K562 (cell line): ENCODE measurements around the gene RIT2. TPM values are rescaled to one million over a fixed set of nuclear protein-coding genes. Genes with fewer than 3 reads are reported as not detected.

Experiments used
- ATAC-seq: fragments of 200-7000 bp; cut with Tn5 transposase; 3 replicates; pipeline ENCODE4 v1.9.1; 2020; ENCODE audit warnings: moderate library complexity
- BruUV-seq: library from RNA; stranded (reverse); fragments of 400-500 nt; replicated peaks from 2 replicates; lab custom pipeline; 2021; lab: Mats Ljungman, UMichigan
- CTCF ChIA-PET: fragments of 300-600 bp; formaldehyde crosslinking; extraction: SDS; loops from one replicate; lab custom pipeline; 2021; ENCODE audit warnings: low intra/inter-chr PET ratio; lab: Yijun Ruan, JAX
- POLR2A ChIA-PET: fragments of 300-600, 350-650 bp; sonication (Branson Sonifier 250); formaldehyde crosslinking; extraction: SDS; loops from one replicate; lab custom pipeline; 2021; ENCODE audit warnings: antibody characterized with exemption, inconsistent platforms; lab: Yijun Ruan, JAX
- DNase-seq, 4 experiments: peaks; one replicate each; pipeline versions ENCODE4 v3.0.0 to v3.0.0-alpha.2; 2011 to 2018; ENCODE audit warnings: low spot score in 3 of 4, mixed read lengths in 3 of 4; ENCODE audit errors: extremely low read depth in 1 of 4
- FAIRE-seq: peaks from 2 replicates; lab custom pipeline; 2011; peaks lifted over from hg19 to GRCh38; lab: Jason Lieb, UNC
- H2AFZ ChIP-seq: 2 replicates; pipeline ENCODE4 v1.6.0; 2011; ENCODE audit warnings: low read depth, low read length, control low read depth, inconsistent platforms
- H3K27ac ChIP-seq: fragments of 200-600 bp; 3 replicates; pipeline ENCODE4 v1.8.0; 2011; ENCODE audit warnings: low read depth, mild to moderate bottlenecking, control low read depth, inconsistent platforms, low read length, moderate library complexity, mixed read lengths; ENCODE audit errors: extremely low read depth
- H3K27me3 ChIP-seq, 2 experiments: fragments of 300-600 bp in 1 of 2; 2 replicates in 1 of 2; 3 replicates in 1 of 2; pipeline versions ENCODE4 v1.6.0 to v1.8.0; 2011; ENCODE audit warnings: inconsistent platforms in 2 of 2, low read length in 2 of 2, mild to moderate bottlenecking in 1 of 2, mixed read lengths in 1 of 2, moderate library complexity in 1 of 2; ENCODE audit not compliant: control insufficient read depth in 2 of 2, insufficient read depth in 2 of 2
- H3K36me3 ChIP-seq: fragments of 300-600 bp; 3 replicates; pipeline ENCODE4 v1.8.0; 2011; ENCODE audit warnings: mild to moderate bottlenecking, low read length, inconsistent platforms; ENCODE audit not compliant: control insufficient read depth, insufficient read depth
- H3K4me1 ChIP-seq, 2 experiments: fragments of 200-600 bp in 1 of 2; replicated peaks in 1 of 2; 2 replicates in 1 of 2; 3 replicates in 1 of 2; pipeline versions ENCODE4 v1.5.1 to v1.8.0; 2011; ENCODE audit warnings: inconsistent platforms in 2 of 2, low read length in 2 of 2, mild to moderate bottlenecking in 1 of 2, mixed read lengths in 1 of 2, moderate library complexity in 1 of 2; ENCODE audit not compliant: control insufficient read depth in 2 of 2, insufficient read depth in 2 of 2
- H3K4me2 ChIP-seq: 2 replicates; pipeline ENCODE4 v1.6.1; 2011; ENCODE audit warnings: low read length, control low read depth, inconsistent platforms, mixed read lengths; ENCODE audit not compliant: insufficient read depth
- H3K4me3 ChIP-seq: fragments of 200-600 bp; sonication (generic), shearing (Covaris generic); 2 replicates; pipeline ENCODE4 v1.5.1; 2016; ENCODE audit warnings: control low read depth, inconsistent platforms
- H3K79me2 ChIP-seq: fragments of 200-600 bp; 3 replicates; pipeline ENCODE4 v1.8.0; 2011; ENCODE audit warnings: low read length, inconsistent platforms; ENCODE audit not compliant: control insufficient read depth, insufficient read depth
- H3K9ac ChIP-seq, 2 experiments: 2 replicates each; pipeline versions ENCODE4 v1.6.0 to v1.6.1; 2011; ENCODE audit warnings: low read depth in 2 of 2, low read length in 2 of 2, control low read depth in 1 of 2, inconsistent platforms in 1 of 2, mild to moderate bottlenecking in 1 of 2, mixed read lengths in 1 of 2; ENCODE audit not compliant: insufficient read depth in 1 of 2
- H3K9me1 ChIP-seq: one replicate; pipeline ENCODE4 v1.6.0; 2011; ENCODE audit warnings: inconsistent platforms, mild to moderate bottlenecking, low read length, moderate library complexity; ENCODE audit not compliant: control insufficient read depth, insufficient read depth
- H3K9me3 ChIP-seq: replicated peaks from 2 replicates; pipeline ENCODE4 v1.5.1; 2011; ENCODE audit warnings: low read depth, low read length, inconsistent platforms; ENCODE audit not compliant: control insufficient read depth, insufficient read depth
- H4K20me1 ChIP-seq: replicated peaks from 2 replicates; pipeline ENCODE4 v1.6.1; 2011; ENCODE audit warnings: low read length, inconsistent platforms, mixed read lengths; ENCODE audit not compliant: control insufficient read depth, insufficient read depth
- JUN ChIP-seq, 2 experiments: sonication (generic) in 1 of 2; formaldehyde crosslinking in 1 of 2; IDR thresholded peaks; 2 replicates each; pipeline versions ENCODE4 v1.6.1 to v1.8.0; 2012 to 2022; ENCODE audit warnings: borderline replicate concordance in 2 of 2, mild to moderate bottlenecking in 2 of 2, improper control_type of control experiment in 1 of 2, low read depth in 1 of 2, low read length in 1 of 2, missing genetic modification reagents in 1 of 2
- KLF13 ChIP-seq: fragments of 450-650 bp; IDR thresholded peaks from 2 replicates; pipeline ENCODE4 v1.6.1; 2016; ENCODE audit warnings: missing genetic modification characterization, low read depth, mild to moderate bottlenecking, missing compliant biosample characterization, moderate library complexity, borderline replicate concordance
- MCM2 ChIP-seq: fragments of 450-650 bp; IDR thresholded peaks from 2 replicates; pipeline ENCODE4 v1.6.1; 2017; ENCODE audit warnings: low read depth, mild to moderate bottlenecking
- SRSF7 ChIP-seq: fragments of 200-400 bp; formaldehyde crosslinking; optimal IDR thresholded peaks from 2 replicates; pipeline ENCODE3; 2017; ENCODE audit warnings: mild to moderate bottlenecking, low read depth, low read length
- ZNF324 ChIP-seq: fragments of 250-450 bp; sonication (Bioruptor Pico); IDR thresholded peaks from 2 replicates; pipeline ENCODE4 v1.4.0; 2020; ENCODE audit warnings: mild to moderate bottlenecking
- ZNF444 ChIP-seq: fragments of 250-450 bp; sonication (Bioruptor Pico); IDR thresholded peaks from 2 replicates; pipeline ENCODE4 v1.4.0; 2020; ENCODE audit warnings: mild to moderate bottlenecking, moderate library complexity
- ZNF696 ChIP-seq: fragments of 250-450 bp; sonication (Bioruptor Pico); conservative IDR thresholded peaks from 2 replicates; pipeline ENCODE4 v1.4.0; 2020; ENCODE audit warnings: mild to moderate bottlenecking, moderate library complexity
- ZNF830 ChIP-seq: fragments of 250-450 bp; sonication (Bioruptor Pico); IDR thresholded peaks from 2 replicates; pipeline ENCODE4 v1.5.0; 2021; ENCODE audit warnings: mild to moderate bottlenecking
- WGBS: fragments of 100-300 bp; shearing (Covaris generic); methylation state at CpG from one replicate; pipeline ENCODE4 v1.1.6; 2016; ENCODE audit warnings: low coverage, mixed read lengths; ENCODE audit not compliant: insufficient coverage; ENCODE audit errors: missing lambda C conversion rate; 5-methylcytosine and 5-hydroxymethylcytosine counted together
- in situ Hi-C: fragments of 300-500 bp; cut with MboI; formaldehyde crosslinking; loops from 4 replicates; pipeline ENCODE4 v1.15.0; 2018; ENCODE audit warnings: inconsistent platforms, mixed read lengths
- intact Hi-C: fragments of 100-400 bp; cut with micrococcal nuclease; formaldehyde crosslinking; loops from 2 replicates; pipeline ENCODE4 v1.14.2; 2022
- polyA plus RNA-seq, 8 experiments: library from polyadenylated mRNA; depleted of rRNA in 4 of 8; stranded (reverse) in 5 of 8; unstranded in 3 of 8; fragments of >200 nt; fragmentation: Nextera tagmentation in 2 of 8; fragmentation: Illumina TruSeq in 1 of 8; extraction: Ambion mirVana in 2 of 8; extraction: Trizol in 1 of 8; gene quantifications; 2 replicates each; pipeline versions ENCODE4 v1.2.1 to v1.2.3, GENCODE V29; 2011 to 2014; ENCODE audit warnings: inconsistent platforms in 1 of 8, missing spikeins in 1 of 8
- total RNA-seq, 7 experiments: library from RNA; depleted of rRNA in 6 of 7; stranded (reverse); fragments of >200 nt in 6 of 7; fragmentation: Illumina TruSeq in 2 of 7; extraction: Trizol in 2 of 7; gene quantifications; 2 replicates each; pipeline versions ENCODE4 v1.2.1 to v1.2.3, GENCODE V29; 2011 to 2021; ENCODE audit warnings: low replicate concordance in 1 of 7
- TF ChIP-seq, protein P1 (sequence below): fragments of 250-450 bp; sonication (Bioruptor Pico); IDR thresholded peaks from 2 replicates; pipeline ENCODE4 v1.4.0; 2020
- TF ChIP-seq, protein P2 (sequence below): fragments of 450-650 bp; formaldehyde crosslinking; conservative IDR thresholded peaks from 2 replicates; pipeline ENCODE4 v1.4.0; 2022; ENCODE audit warnings: mild to moderate bottlenecking, missing genetic modification characterization
- TF ChIP-seq, protein P3 (sequence below), 2 experiments: fragments of 250-450 bp in 1 of 2; fragments of 450-650 bp in 1 of 2; sonication (Bioruptor Pico) in 1 of 2; IDR thresholded peaks; 2 replicates each; pipeline versions ENCODE4 v1.6.1 to v1.8.0; 2016 to 2021; ENCODE audit warnings: mild to moderate bottlenecking in 2 of 2, moderate library complexity in 2 of 2, missing compliant biosample characterization in 1 of 2, missing genetic modification characterization in 1 of 2

Gene RIT2
- total and polyA plus RNA-seq, 9 of the 15 experiments (the other 6 are each of a cell fraction or from before 2014, with no cell fraction given) = not detected

DNA sequence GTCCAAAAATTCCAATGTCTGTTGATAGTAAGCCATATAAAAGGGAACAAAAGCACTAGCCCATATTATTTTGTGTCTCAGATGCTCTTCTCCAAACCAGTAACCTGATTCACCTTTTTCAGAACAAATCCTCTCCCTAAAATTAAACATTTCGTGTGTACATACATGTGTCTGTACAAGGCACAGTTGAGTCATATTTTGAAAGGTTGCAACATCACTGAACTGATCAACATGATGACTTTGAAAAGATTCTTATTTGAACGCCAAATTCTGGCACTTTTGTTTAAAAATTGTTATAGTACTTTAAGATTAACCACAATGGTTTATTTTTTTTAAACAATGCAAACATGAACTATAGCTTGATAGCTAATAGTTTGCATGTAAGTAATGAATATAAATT is 102.5 kb downstream of the RIT2 start:
- H3K27me3 ChIP-seq = no peaks in the 10 kb centered on the region
- H3K9me1 ChIP-seq = no peaks in the 10 kb centered on the region
- H4K20me1 ChIP-seq = no peaks in the 10 kb centered on the region
- POLR2A ChIA-PET = no interaction called here
- intact Hi-C loops (no loop called here), in situ Hi-C loops (no loop called here)
- no peaks in the 10 kb centered on the region for H3K36me3 ChIP-seq
- no peak overlapping the region for H2AFZ ChIP-seq
- CTCF ChIA-PET = no interaction called here
- no TSS peak for BruUV-seq
- no peaks in the 10 kb centered on the region for H3K4me1 ChIP-seq
- no peak overlapping the region for H3K4me2 ChIP-seq
- FAIRE-seq (no peak), ATAC-seq (no peak), DNase-seq (no peak)
- 0% methylated on average over 2 of the region's 2 CpGs for WGBS
- TF ChIP-seq, protein P1, sequence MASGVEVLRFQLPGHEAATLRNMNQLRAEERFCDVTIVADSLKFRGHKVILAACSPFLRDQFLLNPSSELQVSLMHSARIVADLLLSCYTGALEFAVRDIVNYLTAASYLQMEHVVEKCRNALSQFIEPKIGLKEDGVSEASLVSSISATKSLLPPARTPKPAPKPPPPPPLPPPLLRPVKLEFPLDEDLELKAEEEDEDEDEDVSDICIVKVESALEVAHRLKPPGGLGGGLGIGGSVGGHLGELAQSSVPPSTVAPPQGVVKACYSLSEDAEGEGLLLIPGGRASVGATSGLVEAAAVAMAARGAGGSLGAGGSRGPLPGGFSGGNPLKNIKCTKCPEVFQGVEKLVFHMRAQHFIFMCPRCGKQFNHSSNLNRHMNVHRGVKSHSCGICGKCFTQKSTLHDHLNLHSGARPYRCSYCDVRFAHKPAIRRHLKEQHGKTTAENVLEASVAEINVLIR (CRISPR knock-in tag) = no peak
- TF ChIP-seq ZNF444 = no peak
- no peaks in the 10 kb centered on the region; the same call in 1 of the 2 replicates for H3K9me3 ChIP-seq
- H3K9ac ChIP-seq = no peak overlapping the region
- no peaks in the 10 kb centered on the region for H3K79me2 ChIP-seq
- no peak overlapping the region for H3K27ac ChIP-seq
- no peak overlapping the region for H3K4me3 ChIP-seq

DNA sequence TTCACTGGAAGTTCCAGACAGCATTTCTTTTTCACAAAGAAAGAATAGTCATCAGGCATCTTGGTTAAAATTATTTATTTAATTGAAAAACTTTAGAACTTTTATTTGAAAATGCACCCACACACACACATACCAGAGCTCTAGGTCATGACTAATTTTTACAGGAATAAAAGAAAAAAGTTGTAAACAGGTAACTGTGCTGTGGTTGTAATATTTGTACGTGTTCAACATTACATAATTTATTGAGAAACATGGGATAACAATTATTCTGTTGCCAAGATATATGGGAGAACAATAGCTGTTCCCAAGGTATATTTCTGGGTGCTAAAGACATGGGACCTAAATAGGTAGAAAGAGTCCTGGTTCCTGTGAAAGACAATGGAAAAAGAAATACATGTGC is 104.9 kb downstream of the RIT2 start:
- POLR2A ChIA-PET = no interaction called here
- CTCF ChIA-PET = no interaction called here
- no peak overlapping the region for H3K4me3 ChIP-seq
- no peaks in the 10 kb centered on the region for H4K20me1 ChIP-seq
- H3K9me3 ChIP-seq = no peaks in the 10 kb centered on the region; the same call in 1 of the 2 replicates
- H3K9ac ChIP-seq = no peak overlapping the region
- no peaks in the 10 kb centered on the region for H3K4me1 ChIP-seq
- no peaks in the 10 kb centered on the region for H3K27me3 ChIP-seq
- intact Hi-C loops (no loop called here), in situ Hi-C loops (no loop called here)
- H2AFZ ChIP-seq = no peak overlapping the region
- no peaks in the 10 kb centered on the region for H3K79me2 ChIP-seq
- WGBS = 0% methylated on average over 1 of the region's 1 CpG
- H3K27ac ChIP-seq = no peak overlapping the region
- TF ChIP-seq KLF13 (tag) (no peak), JUN (IDR thresholded peaks at IDR 0.05; ENCODE audit: borderline replicate concordance, low read depth, low read length) (no peak), JUN (CRISPR knock-in tag; IDR thresholded peaks at IDR 0.05; ENCODE audit: borderline replicate concordance) (no peak), SRSF7 (no peak), ZNF696 (no peak), MCM2 (no peak), ZNF830 (CRISPR knock-in tag) (no peak), ZNF324 (no peak)
- TF ChIP-seq, protein P2, sequence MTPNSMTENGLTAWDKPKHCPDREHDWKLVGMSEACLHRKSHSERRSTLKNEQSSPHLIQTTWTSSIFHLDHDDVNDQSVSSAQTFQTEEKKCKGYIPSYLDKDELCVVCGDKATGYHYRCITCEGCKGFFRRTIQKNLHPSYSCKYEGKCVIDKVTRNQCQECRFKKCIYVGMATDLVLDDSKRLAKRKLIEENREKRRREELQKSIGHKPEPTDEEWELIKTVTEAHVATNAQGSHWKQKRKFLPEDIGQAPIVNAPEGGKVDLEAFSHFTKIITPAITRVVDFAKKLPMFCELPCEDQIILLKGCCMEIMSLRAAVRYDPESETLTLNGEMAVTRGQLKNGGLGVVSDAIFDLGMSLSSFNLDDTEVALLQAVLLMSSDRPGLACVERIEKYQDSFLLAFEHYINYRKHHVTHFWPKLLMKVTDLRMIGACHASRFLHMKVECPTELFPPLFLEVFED (CRISPR knock-in tag) = no peak
- TF ChIP-seq, protein P3, sequence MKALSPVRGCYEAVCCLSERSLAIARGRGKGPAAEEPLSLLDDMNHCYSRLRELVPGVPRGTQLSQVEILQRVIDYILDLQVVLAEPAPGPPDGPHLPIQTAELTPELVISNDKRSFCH (CRISPR knock-in tag; IDR thresholded peaks at IDR 0.05) = no peak
- TF ChIP-seq, protein P3 (tag; IDR thresholded peaks at IDR 0.05) = no peak
- FAIRE-seq = no peak
- no TSS peak for BruUV-seq
- ATAC-seq = no peak
- no peak for DNase-seq
- H3K36me3 ChIP-seq = no peaks in the 10 kb centered on the region
- no peaks in the 10 kb centered on the region for H3K9me1 ChIP-seq
- no peak overlapping the region for H3K4me2 ChIP-seq
